ENCODE data around the gene SLC10A3. TPM values are rescaled to one million over a fixed set of nuclear protein-coding genes. Genes with fewer than 3 reads are reported as not detected.

The SLC10A3 gene
- total RNA-seq, 1 donor from 2014 or later = 7.4 TPM

- FAIRE-seq (no peak), DNase-seq (ENCODE audit: low read depth) (no peak)
- H3K27me3 ChIP-seq (ENCODE audit: control insufficient read depth, insufficient read depth, low read length) = no peaks in the 10 kb centered on the region
- no peak overlapping the region for H3K4me3 ChIP-seq (ENCODE audit: low read depth, low read length)
- H3K36me3 ChIP-seq (ENCODE audit: control insufficient read depth, insufficient read depth, low read length) = peaks cover 17% of the 10 kb centered on the region
- TF ChIP-seq CTCF (IDR thresholded peaks at IDR 0.05; ENCODE audit: insufficient read depth, low read length, severe bottlenecking) = peak; percentile 18
Measured at GRCh38 chrX:154460326-154460725, 30.1 kb downstream of the SLC10A3 start.

- no peak for DNase-seq (ENCODE audit: low read depth)
- no peak for FAIRE-seq
- H3K27me3 ChIP-seq (ENCODE audit: control insufficient read depth, insufficient read depth, low read length) = no peaks in the 10 kb centered on the region
- TF ChIP-seq CTCF (IDR thresholded peaks at IDR 0.05; ENCODE audit: insufficient read depth, low read length, severe bottlenecking) = no peak
- H3K36me3 ChIP-seq (ENCODE audit: control insufficient read depth, insufficient read depth, low read length) = peaks cover 14% of the 10 kb centered on the region
- no peak overlapping the region for H3K4me3 ChIP-seq (ENCODE audit: low read depth, low read length)
Measured at GRCh38 chrX:154459832-154460231, 30.6 kb downstream of the SLC10A3 start.

GRCh38 chrX:154458954-154459778, 31.3 kb downstream of the SLC10A3 start:
- Histone ChIP-seq H3K36me3 (ENCODE audit: control insufficient read depth, insufficient read depth, low read length) (peaks cover 11% of the 10 kb centered on the region), H3K4me3 (ENCODE audit: low read depth, low read length) (peak overlapping the region; percentile 71), H3K27me3 (ENCODE audit: control insufficient read depth, insufficient read depth, low read length) (no peaks in the 10 kb centered on the region)
- FAIRE-seq (no peak), DNase-seq (ENCODE audit: low read depth) (no peak)
- TF ChIP-seq CTCF (IDR thresholded peaks at IDR 0.05; ENCODE audit: insufficient read depth, low read length, severe bottlenecking) = no peak

GRCh38 chrX:154458116-154458953, 32.1 kb downstream of the SLC10A3 start, which contains the start of gene PLXNA3:
Gene PLXNA3, plus strand, starts transcription at chrX:154458281. Its CDS starts 1,903 bp downstream, at chrX:154460184.
- H3K4me3 ChIP-seq (ENCODE audit: low read depth, low read length) = peak within 1 kb of the TSS; percentile 71
- no peak for TF ChIP-seq CTCF (IDR thresholded peaks at IDR 0.05; ENCODE audit: insufficient read depth, low read length, severe bottlenecking)
- FAIRE-seq (no peak), DNase-seq (ENCODE audit: low read depth) (no peak)
- H3K36me3 ChIP-seq (ENCODE audit: control insufficient read depth, insufficient read depth, low read length) = peaks cover 10% of the 10 kb centered on the region
- no peaks in the 10 kb centered on the region for H3K27me3 ChIP-seq (ENCODE audit: control insufficient read depth, insufficient read depth, low read length)

GRCh38 chrX:154457491-154458115, 32.8 kb downstream of the SLC10A3 start:
- no peak for FAIRE-seq
- DNase-seq (ENCODE audit: low read depth) = peak; percentile 60
- Histone ChIP-seq H3K27me3 (ENCODE audit: control insufficient read depth, insufficient read depth, low read length) (no peaks in the 10 kb centered on the region), H3K36me3 (ENCODE audit: control insufficient read depth, insufficient read depth, low read length) (peaks cover 6% of the 10 kb centered on the region), H3K4me3 (ENCODE audit: low read depth, low read length) (peak overlapping the region; percentile 71)
- TF ChIP-seq CTCF (IDR thresholded peaks at IDR 0.05; ENCODE audit: insufficient read depth, low read length, severe bottlenecking) = no peak
